Measurements from ENCODE around the gene PLTP.

The PLTP gene

DNA sequence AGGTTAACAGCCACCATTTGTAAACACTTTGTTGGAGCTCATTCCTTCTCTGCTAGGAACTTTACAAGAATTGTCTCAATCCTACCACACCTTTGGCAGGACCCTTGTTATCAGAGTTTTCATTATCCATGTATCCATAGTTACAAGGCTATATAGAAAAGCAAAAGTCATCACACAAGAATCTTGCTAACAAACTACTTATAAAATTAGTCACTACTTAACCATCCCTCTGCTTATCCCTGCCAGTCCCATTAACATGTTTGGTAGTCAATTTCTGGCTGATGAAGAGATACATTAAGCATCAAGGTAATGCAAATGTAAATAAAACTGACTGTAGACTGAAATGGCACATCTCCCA lies 44.2 kb downstream of the PLTP start:
- no peak for DNase-seq

- no peak for DNase-seq
These were observed 44.7 kb downstream of the PLTP start for GRCh38 chr20:45867136-45867818.

DNA sequence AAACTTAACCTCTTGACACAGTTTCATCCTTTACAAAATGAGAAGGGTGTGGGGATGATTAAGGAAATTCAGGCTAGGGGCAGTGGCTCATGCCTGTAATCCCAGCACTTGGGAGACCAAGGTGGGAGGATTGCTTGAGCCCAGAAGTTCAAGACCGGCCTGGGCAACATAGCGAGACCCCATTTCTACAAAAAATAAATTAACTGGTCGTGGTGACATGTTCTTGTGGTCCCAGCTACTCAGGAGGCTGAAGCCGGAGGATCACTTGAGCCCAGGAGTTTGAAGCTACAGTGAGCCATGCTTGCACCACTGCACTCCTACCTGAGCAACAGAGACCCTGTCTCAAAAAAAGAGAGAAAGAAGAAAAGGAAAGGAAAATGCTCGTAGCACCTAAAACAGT lies 45.5 kb downstream of the PLTP start:
- no peak for DNase-seq

GRCh38 chr20:45863543-45864470 lies 48.1 kb downstream of the PLTP start:
- no peak for DNase-seq

DNA sequence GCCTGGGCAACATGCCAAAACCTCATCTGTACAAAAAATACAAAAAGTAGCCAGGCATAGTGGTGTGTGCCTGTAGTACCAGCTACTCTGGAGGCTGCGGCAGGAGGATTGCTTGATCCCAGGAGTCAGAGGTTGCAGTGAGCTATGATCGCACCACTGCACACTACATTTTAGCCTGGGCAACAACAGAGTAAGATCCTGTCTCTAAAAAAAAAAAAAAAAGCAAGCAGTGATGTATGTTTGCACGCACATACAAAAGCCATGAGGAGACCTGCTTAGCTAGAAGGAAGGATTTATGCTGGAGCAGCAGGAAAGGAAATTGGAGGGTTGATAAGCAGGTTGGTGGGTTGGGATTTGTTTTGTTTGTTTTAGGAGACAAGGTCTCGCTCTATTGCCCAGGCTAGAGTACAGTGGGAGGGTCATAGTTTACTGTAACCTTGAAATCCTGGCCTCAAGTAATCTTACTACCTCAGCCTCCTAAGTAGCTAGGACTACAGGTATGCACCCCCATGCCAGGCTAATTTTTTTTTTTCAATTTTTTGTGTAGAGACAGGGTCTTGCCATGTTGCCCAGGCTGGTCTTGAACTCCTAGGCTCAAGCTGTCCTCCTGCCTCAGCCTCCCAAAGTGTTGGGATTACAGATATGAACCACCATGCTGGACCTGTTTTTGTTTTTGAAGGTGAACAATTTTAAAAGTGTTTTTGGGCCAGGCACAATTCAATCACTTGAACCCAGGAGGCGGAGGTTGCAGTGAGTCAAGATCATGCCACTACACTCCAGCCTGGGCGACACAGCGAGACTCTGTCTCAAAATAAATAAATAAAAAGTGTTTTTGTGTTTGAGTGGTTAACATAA lies 50.5 kb downstream of the PLTP start:
- no peak for DNase-seq

DNA sequence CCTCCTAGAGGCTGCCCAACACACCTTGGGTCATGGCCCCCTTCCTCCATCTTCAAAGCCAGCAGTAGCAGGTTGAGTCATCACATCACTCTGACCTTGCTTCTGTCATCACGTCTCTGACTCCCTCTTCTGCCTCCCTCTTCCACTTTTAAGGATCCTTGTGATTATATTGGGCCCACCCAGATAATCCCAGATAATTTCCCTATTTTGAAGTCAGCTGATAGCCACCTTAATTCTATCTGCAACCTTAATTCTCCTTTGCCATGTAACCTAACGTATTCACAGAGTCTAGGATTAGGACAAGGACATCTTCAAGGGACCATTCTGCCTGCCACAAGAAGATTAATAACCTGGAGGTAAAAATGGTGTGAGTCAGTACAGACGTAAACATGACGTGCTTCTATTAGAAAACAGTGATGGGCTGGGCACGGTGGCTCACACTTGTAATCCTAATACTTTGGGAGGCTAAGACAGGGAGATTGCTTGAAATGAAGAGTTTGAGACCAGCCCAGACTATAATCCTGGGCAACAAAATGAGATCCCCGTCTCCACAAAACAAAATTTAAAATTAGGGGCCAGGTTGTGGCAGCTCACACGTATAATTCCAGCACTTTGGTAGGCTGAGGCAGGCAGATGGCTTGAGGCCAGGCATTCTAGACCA lies 51.3 kb downstream of the PLTP start:
- DNase-seq: no peak

DNA sequence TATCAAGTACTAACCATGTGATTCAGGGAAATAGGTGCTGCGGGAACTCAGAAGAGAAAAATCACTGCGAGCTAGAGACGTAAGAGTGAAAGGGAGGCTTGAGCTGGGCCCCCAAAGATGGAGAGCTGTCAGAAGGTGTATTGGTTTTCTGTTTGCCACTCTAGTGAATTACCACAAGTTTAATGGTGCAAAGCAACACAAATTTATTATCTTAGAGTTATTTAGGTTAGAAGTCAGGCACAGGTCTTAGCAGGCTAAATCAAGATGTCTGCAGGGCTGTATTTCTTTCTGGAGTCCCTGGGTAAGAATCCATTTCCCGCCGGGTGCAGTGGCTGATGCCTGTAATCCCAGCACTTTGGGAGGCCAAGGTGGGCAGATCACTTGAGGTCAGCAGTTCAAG lies 52.0 kb downstream of the PLTP start:
- DNase-seq: no peak

- DNase-seq: no peak
These were observed 54.1 kb downstream of the PLTP start for GRCh38 chr20:45857882-45858216.

GRCh38 chr20:45857114-45857881 lies 54.7 kb downstream of the PLTP start, which contains the start of the genes ACOT8 and ZSWIM3:
TSS of gene ACOT8 (minus strand) at chr20:45857392. CDS start at chr20:45857315, 77 bp downstream.
TSS of gene ZSWIM3 (plus strand) at chr20:45857614. CDS start at chr20:45857826, 212 bp downstream.
- peak; percentile 78 to 99 (median 91) for DNase-seq

DNA sequence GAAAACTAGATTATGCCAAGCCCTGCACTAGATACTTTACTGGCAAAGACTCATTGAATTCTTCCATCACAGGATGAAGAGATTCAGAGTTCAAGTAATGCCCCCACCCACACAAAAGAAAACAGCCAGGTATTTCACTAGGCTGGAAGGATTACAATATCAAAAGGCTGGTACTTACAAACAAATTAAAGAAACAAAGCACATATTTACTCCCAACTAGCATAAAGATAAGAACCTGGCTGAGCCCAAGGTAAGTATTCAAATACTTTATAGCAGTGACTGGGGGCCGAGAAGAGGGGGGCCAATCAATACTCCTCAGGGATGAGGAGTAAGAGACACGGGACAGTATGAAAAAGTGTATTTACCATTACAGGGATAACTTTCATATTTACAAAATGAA lies 58.5 kb downstream of the PLTP start:
- DNase-seq: no peak

DNA sequence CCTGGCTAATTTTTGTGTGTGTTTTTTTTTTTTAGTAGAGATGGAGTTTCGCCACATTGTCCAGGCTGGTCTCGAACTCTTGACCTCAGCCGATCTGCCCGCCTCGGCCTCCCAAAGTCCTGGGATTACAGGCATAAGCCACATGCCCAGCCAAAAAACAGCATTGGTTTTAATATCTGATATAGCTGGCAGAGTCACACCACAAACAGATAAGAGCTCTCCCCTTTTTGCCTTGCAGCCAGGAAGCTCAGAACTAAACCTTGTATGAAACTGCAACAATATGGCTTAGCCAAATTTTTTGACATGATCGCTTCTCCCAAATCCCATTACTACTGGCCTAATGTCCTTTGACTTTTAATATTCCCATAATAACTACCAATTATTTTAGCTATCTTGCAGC lies 59.6 kb downstream of the PLTP start:
- no peak for DNase-seq

DNA sequence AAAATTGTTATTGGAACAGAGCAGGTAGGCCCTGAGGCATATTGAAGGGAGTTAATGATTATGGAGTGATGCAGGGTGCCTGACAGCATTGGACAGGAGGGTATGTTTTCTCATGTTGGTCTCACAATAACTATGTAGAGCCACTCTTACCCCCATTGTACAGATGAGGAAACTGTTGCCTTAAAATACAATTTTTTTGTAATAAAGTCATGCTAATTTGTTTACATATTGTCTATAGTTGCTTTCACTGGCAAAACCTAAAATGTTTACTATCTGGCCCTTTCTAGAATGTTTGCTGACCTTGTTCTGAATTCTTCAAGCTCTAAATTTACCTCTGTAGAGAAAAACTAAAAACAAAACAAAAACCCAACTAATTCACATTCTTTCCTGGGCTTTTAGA lies 60.5 kb downstream of the PLTP start:
- no peak for DNase-seq

GRCh38 chr20:45850926-45851325 lies 61.0 kb downstream of the PLTP start:
- DNase-seq: no peak

DNA sequence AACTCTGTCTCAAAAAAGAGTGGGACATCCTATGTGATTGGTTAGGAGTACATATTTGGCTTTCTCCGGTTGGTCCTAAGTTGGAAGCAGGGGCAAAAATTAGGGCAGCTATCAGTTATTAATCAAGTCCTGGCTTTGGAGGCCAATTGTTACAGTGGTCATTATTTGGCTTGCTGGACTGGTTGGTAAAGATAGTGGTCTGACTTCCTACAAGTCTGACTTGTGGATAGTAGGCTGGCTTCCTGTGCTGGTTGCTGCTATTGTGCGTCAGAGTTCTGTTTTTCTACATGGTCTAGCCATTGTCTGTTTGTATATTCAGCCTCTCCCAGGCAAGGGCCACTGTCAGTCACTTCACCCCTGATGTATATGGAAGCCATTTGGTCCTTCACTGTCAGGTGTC lies 61.7 kb downstream of the PLTP start:
- no peak for DNase-seq

DNA sequence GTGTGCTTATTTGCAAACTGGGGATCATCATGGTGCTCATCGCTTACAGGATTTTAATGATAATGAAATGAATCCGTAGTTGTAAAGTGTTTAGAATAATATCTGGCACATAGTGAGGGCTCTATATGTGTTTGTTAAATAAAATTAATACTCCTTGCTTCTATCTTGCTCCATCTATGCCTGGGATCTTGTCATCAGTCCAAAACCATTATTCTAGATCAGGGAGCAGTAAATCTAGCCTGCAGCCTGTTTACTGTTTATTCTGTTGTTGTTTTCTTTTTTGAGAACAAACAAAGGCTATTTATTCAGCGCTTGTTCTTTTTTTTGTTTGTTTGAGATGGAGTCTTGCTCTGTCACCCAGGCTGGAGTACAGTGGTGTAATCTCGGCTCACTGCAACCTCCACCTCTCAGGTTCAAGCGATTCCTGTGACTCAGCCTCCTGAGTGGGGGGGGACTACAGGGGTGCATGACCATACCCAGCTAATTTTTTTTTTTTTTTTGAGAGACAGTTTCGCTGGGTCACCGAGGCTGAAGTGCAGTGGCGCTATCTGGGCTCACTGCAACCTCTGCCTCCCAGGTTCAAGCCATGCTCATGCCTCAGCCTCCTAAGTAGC lies 62.9 kb downstream of the PLTP start:
- no peak for DNase-seq
